ENCODE data around the gene SLC25A43. TPM values are rescaled to one million over a fixed set of nuclear protein-coding genes. Genes with fewer than 3 reads are reported as not detected.

Gene SLC25A43
- total RNA-seq, 1 experiment from 2014 or later: 4.5 TPM

DNA sequence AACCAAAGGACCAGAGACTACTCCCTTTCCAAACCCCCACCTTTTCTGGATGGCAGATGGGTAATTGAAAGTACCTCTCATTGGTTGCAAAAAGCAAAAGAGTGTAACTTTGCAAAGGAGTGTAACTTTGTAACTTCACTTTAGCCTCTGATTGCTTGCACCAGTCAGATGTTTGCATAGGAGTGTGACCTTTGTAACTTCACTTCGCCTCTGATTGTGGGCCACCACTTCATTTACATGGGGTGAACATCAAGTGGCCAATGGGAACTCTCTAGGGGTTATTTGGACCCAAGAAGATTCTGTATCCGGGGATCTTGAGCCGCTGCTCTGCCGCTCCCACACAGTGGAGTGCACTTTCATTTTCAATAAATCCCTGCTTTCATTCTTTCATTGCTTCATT, 9.9 kb upstream of the SLC25A43 start (continued):
- TF ChIP-seq, protein P1, sequence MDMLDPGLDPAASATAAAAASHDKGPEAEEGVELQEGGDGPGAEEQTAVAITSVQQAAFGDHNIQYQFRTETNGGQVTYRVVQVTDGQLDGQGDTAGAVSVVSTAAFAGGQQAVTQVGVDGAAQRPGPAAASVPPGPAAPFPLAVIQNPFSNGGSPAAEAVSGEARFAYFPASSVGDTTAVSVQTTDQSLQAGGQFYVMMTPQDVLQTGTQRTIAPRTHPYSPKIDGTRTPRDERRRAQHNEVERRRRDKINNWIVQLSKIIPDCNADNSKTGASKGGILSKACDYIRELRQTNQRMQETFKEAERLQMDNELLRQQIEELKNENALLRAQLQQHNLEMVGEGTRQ (CRISPR knock-in tag; IDR thresholded peaks at IDR 0.05): no peak
- TF ChIP-seq ZNF219 (CRISPR knock-in tag; IDR thresholded peaks at IDR 0.05; ENCODE audit: borderline replicate concordance): no peak
- no peak for TF ChIP-seq NR3C1 (CRISPR knock-in tag; conservative IDR thresholded peaks at IDR 0.05; ENCODE audit: low read depth)
- no peak for TF ChIP-seq SMAD3 (CRISPR knock-in tag; IDR thresholded peaks at IDR 0.05; ENCODE audit: borderline replicate concordance)
- no peak for TF ChIP-seq CREM (CRISPR knock-in tag; IDR thresholded peaks at IDR 0.05)
- TF ChIP-seq EMX1 (CRISPR knock-in tag; IDR thresholded peaks at IDR 0.05): no peak

DNA sequence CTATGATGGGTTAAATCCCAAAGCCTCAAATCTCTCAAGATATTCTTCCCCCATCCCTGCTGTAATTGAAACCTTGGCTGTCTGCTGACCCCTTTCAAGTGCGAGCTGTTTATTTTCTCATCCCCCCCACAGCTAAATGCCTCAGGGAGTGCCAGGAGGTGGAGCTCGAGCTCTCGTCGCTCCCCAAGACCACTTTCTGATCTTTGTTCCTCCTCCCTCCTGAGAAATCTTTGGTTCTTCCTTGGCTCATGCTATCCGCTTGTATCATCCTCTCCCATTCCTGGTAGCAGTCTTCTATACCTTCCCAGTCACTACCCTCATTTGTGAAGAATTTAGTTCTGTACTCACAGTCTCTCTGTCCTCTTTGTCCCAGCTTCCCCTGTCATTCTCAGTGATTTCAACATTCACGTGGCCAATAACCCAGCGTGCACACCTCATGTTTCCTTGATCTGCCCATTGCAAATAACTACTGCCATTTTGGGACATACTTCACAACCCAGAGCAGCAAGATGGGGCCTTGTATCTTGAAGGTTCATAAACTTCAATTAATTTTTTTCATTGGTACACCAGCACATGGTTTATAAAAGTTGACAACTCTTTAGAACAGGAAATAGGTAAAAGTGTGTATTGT, 9.2 kb upstream of the SLC25A43 start:
- DNase-seq (ENCODE audit: low spot score) (peak; percentile 15), ATAC-seq (peak; percentile 71)
- POLR2A ChIA-PET: no interaction called here
- H3K27me3 Mint-ChIP-seq (ENCODE audit: low read depth): peaks cover 7% of the 10 kb centered on the region
- H3K36me3 Mint-ChIP-seq: peaks cover 3% of the 10 kb centered on the region
- CTCF ChIA-PET: interaction anchor here (0.6 to 2.7 kb wide), 5 partner anchors 25 to 127 kb away, joined by 3 to 11 read pairs (median 4); no protein-coding TSS in a partner anchor
- TF ChIP-seq TP53 (CRISPR knock-in tag; IDR thresholded peaks at IDR 0.05) (no peak), ZNF121 (CRISPR knock-in tag; IDR thresholded peaks at IDR 0.05) (no peak)
- TF ChIP-seq, protein P2, sequence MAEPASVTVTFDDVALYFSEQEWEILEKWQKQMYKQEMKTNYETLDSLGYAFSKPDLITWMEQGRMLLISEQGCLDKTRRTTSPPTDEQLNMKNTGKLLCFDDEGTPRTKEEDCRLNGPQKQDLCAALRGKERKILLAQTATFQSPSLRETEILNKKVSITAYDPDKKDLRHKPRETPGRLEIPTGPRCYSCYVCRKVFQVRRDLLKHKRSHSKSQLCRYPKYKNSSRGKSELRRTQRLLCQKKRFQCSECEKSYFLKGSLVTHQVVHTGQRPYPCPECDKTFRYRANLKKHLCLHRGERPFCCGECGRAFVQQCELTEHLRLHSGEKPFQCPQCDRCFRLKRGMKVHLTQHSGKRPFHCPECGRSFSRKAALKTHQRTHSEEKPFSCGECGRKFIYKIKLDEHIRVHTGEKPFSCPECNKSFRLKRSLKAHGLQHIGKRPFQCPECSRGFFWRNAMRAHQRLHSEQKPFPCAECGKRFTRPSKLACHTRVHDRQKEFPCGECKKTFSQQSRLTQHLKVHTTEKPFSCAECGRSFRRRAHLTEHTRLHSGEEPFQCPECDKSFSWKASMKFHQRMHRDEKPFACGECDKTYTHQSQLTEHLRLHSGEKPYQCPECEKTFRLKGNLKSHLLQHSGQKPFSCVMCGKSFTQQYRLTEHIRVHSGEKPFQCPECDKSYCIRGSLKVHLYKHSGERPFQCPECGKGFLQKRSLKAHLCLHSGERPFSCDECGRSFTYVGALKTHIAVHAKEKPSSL (CRISPR knock-in tag; conservative IDR thresholded peaks at IDR 0.05): no peak
- H3K4me1 Mint-ChIP-seq: peaks cover 10% of the 10 kb centered on the region
- H3K27ac Mint-ChIP-seq: no peak overlapping the region
- no peak overlapping the region for H3K4me3 Mint-ChIP-seq
- H3K9me3 Mint-ChIP-seq: peaks cover 10% of the 10 kb centered on the region

- peaks cover 3% of the 10 kb centered on the region for H3K36me3 Mint-ChIP-seq
- H3K27me3 Mint-ChIP-seq (ENCODE audit: low read depth): peaks cover 7% of the 10 kb centered on the region
- H3K27ac Mint-ChIP-seq: no peak overlapping the region
- H3K9me3 Mint-ChIP-seq: peaks cover 10% of the 10 kb centered on the region
- ATAC-seq (peak; percentile 36; the same call in 1 of the 2 replicates), DNase-seq (ENCODE audit: low spot score) (no peak)
- no peak overlapping the region for H3K4me3 Mint-ChIP-seq
- peaks cover 10% of the 10 kb centered on the region for H3K4me1 Mint-ChIP-seq
- ChIA-PET POLR2A (no interaction called here), CTCF (interaction anchor here (2.7 kb wide), 1 partner anchor 121 kb away, joined by 11 read pairs; no protein-coding TSS in a partner anchor)
- TF ChIP-seq ZSCAN18 (CRISPR knock-in tag; IDR thresholded peaks at IDR 0.05) (no peak), TEAD1 (CRISPR knock-in tag; IDR thresholded peaks at IDR 0.05) (no peak), ATF6 (CRISPR knock-in tag; IDR thresholded peaks at IDR 0.05) (no peak), CDX4 (CRISPR knock-in tag; IDR thresholded peaks at IDR 0.05; ENCODE audit: borderline replicate concordance) (no peak), ZNF423 (CRISPR knock-in tag; IDR thresholded peaks at IDR 0.05) (no peak), PRRX2 (CRISPR knock-in tag; IDR thresholded peaks at IDR 0.05) (no peak), NR1H2 (CRISPR knock-in tag; IDR thresholded peaks at IDR 0.05) (no peak), CREM (CRISPR knock-in tag; IDR thresholded peaks at IDR 0.05) (no peak), TEAD4 (CRISPR knock-in tag; IDR thresholded peaks at IDR 0.05) (no peak), E2F4 (CRISPR knock-in tag; IDR thresholded peaks at IDR 0.05; ENCODE audit: borderline replicate concordance, low read depth) (no peak), IRF1 (CRISPR knock-in tag; IDR thresholded peaks at IDR 0.05) (no peak)
- TF ChIP-seq, protein P3, sequence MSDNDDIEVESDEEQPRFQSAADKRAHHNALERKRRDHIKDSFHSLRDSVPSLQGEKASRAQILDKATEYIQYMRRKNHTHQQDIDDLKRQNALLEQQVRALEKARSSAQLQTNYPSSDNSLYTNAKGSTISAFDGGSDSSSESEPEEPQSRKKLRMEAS (CRISPR knock-in tag; IDR thresholded peaks at IDR 0.05): no peak
- TF ChIP-seq, protein P4, sequence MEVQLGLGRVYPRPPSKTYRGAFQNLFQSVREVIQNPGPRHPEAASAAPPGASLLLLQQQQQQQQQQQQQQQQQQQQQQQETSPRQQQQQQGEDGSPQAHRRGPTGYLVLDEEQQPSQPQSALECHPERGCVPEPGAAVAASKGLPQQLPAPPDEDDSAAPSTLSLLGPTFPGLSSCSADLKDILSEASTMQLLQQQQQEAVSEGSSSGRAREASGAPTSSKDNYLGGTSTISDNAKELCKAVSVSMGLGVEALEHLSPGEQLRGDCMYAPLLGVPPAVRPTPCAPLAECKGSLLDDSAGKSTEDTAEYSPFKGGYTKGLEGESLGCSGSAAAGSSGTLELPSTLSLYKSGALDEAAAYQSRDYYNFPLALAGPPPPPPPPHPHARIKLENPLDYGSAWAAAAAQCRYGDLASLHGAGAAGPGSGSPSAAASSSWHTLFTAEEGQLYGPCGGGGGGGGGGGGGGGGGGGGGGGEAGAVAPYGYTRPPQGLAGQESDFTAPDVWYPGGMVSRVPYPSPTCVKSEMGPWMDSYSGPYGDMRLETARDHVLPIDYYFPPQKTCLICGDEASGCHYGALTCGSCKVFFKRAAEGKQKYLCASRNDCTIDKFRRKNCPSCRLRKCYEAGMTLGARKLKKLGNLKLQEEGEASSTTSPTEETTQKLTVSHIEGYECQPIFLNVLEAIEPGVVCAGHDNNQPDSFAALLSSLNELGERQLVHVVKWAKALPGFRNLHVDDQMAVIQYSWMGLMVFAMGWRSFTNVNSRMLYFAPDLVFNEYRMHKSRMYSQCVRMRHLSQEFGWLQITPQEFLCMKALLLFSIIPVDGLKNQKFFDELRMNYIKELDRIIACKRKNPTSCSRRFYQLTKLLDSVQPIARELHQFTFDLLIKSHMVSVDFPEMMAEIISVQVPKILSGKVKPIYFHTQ (CRISPR knock-in tag; IDR thresholded peaks at IDR 0.05): no peak
Observed at GRCh38 chrX:119391279-119391678, 7.9 kb upstream of the SLC25A43 start.

Measured in WTC11 (cell line).